Progenitor cell of endocrine pancreas (in vitro differentiated cells): ENCODE measurements around the gene HS3ST5. TPM values are rescaled to one million over a fixed set of nuclear protein-coding genes. Genes with fewer than 3 reads are reported as not detected.

Experiments used
- DNase-seq: peaks from one replicate; pipeline ENCODE4 v3.0.0; 2021; ENCODE audit warnings: low spot score; ENCODE audit not compliant: unreplicated experiment
- H3K27ac Mint-ChIP-seq: 2 replicates; pipeline ENCODE4 v1.8.0; 2021; ENCODE audit warnings: mild to moderate bottlenecking, moderate library complexity, mixed read lengths
- H3K27me3 Mint-ChIP-seq: 2 replicates; pipeline ENCODE4 v1.8.0; 2021; ENCODE audit warnings: mixed read lengths
- H3K36me3 Mint-ChIP-seq: 2 replicates; pipeline ENCODE4 v1.8.0; 2022; ENCODE audit warnings: mixed read lengths; ENCODE audit not compliant: insufficient read depth
- H3K4me1 Mint-ChIP-seq: 2 replicates; pipeline ENCODE4 v1.8.0; 2021; ENCODE audit warnings: low read depth, mixed read lengths
- H3K4me3 Mint-ChIP-seq: 2 replicates; pipeline ENCODE4 v1.8.0; 2021; ENCODE audit warnings: low read depth, mild to moderate bottlenecking, moderate library complexity, mixed read lengths
- H3K9me3 Mint-ChIP-seq: 2 replicates; pipeline ENCODE4 v1.8.0; 2021; ENCODE audit warnings: low read depth, mixed read lengths
- total RNA-seq: library from RNA; stranded (reverse); gene quantifications from 2 replicates; pipeline ENCODE4 v1.2.1, GENCODE V29; 2021
- TF ChIP-seq, protein P1 (sequence below): fragments of 200-600 bp; sonication (generic); IDR thresholded peaks from one replicate; pipeline ENCODE4 v1.5.0; 2021; ENCODE audit warnings: antibody characterized with exemption, mild to moderate bottlenecking; ENCODE audit not compliant: unreplicated experiment

The HS3ST5 gene
- total RNA-seq, 1 donor from 2014 or later: 0.31 TPM

DNA sequence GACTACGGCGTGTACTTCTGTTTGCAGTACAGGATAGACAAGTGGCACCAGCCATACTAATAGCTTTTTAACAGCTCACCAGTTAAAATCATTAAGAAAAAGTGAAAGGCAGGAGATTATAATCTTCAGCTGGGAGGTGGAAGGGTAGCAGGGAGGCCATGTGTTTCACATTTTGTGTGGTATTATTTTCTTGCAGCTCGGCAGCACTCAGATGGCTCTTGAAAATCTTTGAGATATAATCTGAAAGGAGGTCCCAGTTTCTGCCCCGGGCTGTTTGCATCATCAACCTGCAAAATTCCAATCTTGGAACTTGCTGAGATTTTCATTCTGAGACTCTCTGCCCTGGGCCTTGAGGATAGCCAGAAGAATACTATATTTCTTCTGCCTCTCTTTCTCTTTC, 284.4 kb downstream of the HS3ST5 start:
- Mint-ChIP-seq H3K4me1 (no peaks in the 10 kb centered on the region), H3K27me3 (no peaks in the 10 kb centered on the region), H3K4me3 (no peak overlapping the region), H3K9me3 (no peaks in the 10 kb centered on the region), H3K27ac (no peak overlapping the region), H3K36me3 (no peaks in the 10 kb centered on the region)
- TF ChIP-seq, protein P1, sequence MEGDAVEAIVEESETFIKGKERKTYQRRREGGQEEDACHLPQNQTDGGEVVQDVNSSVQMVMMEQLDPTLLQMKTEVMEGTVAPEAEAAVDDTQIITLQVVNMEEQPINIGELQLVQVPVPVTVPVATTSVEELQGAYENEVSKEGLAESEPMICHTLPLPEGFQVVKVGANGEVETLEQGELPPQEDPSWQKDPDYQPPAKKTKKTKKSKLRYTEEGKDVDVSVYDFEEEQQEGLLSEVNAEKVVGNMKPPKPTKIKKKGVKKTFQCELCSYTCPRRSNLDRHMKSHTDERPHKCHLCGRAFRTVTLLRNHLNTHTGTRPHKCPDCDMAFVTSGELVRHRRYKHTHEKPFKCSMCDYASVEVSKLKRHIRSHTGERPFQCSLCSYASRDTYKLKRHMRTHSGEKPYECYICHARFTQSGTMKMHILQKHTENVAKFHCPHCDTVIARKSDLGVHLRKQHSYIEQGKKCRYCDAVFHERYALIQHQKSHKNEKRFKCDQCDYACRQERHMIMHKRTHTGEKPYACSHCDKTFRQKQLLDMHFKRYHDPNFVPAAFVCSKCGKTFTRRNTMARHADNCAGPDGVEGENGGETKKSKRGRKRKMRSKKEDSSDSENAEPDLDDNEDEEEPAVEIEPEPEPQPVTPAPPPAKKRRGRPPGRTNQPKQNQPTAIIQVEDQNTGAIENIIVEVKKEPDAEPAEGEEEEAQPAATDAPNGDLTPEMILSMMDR: no peak
- no peak for DNase-seq

DNA sequence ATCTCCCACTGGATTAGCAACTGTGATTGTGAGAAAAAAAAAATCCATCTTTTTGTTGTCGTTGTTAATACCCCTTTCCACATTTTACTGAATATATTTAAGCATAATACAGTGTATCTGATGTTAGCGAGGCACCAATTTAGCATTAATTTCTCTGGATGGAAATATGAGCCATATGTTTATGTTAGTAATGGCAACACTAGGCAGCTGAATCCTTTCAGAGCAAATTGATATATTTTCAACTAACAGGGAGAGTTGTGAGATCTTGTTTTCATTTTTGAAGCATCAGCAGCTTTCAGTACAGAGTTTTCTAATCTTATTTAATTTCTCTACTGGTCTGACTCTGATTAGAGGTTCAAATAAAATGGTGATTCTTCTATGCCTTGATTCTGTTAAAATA, 287.1 kb downstream of the HS3ST5 start:
- DNase-seq: no peak
- Mint-ChIP-seq H3K4me1 (no peaks in the 10 kb centered on the region), H3K27me3 (no peaks in the 10 kb centered on the region), H3K27ac (no peak overlapping the region), H3K36me3 (no peaks in the 10 kb centered on the region), H3K4me3 (no peak overlapping the region), H3K9me3 (no peaks in the 10 kb centered on the region)
- TF ChIP-seq, protein P1: no peak

DNA sequence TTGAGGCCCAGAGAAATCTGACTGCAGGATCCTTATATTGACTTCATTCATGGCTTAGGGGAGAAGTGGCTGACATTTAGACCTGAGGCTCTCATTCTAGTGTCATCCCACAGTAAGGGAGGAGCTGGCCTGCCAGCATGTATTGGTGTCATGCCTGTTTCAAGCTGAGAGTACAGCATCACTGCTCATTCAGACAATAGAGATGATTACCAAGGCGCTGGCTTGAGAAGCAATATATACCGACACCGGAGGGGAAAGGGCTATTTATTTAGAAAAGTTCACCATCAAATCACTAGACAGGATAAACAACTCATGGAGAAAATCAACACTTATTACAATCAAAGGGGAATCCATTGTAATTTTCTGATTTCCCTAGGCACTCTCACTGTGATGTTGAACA, 287.5 kb downstream of the HS3ST5 start:
- no peak for DNase-seq
- H3K9me3 Mint-ChIP-seq: no peaks in the 10 kb centered on the region
- H3K36me3 Mint-ChIP-seq: no peaks in the 10 kb centered on the region
- H3K4me1 Mint-ChIP-seq: no peaks in the 10 kb centered on the region
- TF ChIP-seq, protein P1: no peak
- no peak overlapping the region for H3K4me3 Mint-ChIP-seq
- H3K27me3 Mint-ChIP-seq: no peaks in the 10 kb centered on the region
- no peak overlapping the region for H3K27ac Mint-ChIP-seq

DNA sequence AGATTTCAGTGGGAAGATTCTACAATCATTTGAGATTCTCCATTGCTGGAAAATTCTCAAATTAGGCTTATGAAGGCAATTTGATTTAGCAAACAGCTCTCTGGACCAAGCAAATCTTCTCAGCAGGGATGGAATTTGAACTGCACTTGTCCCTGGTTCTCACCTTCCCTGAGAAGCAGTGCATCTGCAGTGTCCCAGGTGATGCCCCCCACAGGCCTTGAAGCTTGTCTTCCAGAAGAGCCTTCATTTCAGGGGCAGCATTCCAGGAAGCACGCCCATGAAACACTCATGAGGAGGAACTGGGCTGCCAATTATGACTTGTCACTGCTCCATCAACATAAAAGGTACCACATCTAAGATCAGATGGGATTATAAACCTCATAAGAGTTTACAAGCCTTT, 289.0 kb downstream of the HS3ST5 start:
- no peak overlapping the region for H3K4me3 Mint-ChIP-seq
- no peaks in the 10 kb centered on the region for H3K9me3 Mint-ChIP-seq
- no peaks in the 10 kb centered on the region for H3K27me3 Mint-ChIP-seq
- no peaks in the 10 kb centered on the region for H3K4me1 Mint-ChIP-seq
- H3K36me3 Mint-ChIP-seq: no peaks in the 10 kb centered on the region
- no peak for DNase-seq
- no peak overlapping the region for H3K27ac Mint-ChIP-seq
- TF ChIP-seq, protein P1: no peak

DNA sequence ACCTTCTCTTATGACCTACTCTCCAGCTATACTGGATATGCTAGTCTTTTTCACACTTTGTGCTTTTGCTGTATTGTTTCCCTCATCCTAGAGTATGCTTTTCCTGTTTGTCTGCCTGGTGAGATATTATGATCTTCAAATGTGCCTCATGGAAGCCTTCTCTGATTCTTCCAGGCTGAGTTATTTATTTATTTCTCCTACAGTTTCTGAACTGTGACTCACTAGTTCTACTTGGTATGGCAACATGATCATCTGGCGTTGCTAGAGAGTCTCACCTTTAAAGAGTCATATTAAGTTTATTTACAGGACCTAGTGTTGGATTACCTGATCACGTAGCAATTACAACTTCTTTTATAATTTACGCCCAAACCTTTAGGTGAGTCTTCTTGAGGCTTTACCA, 290.7 kb downstream of the HS3ST5 start:
- H3K27me3 Mint-ChIP-seq: no peaks in the 10 kb centered on the region
- no peaks in the 10 kb centered on the region for H3K36me3 Mint-ChIP-seq
- H3K4me1 Mint-ChIP-seq: no peaks in the 10 kb centered on the region
- H3K4me3 Mint-ChIP-seq: no peak overlapping the region
- no peaks in the 10 kb centered on the region for H3K9me3 Mint-ChIP-seq
- H3K27ac Mint-ChIP-seq: no peak overlapping the region
- no peak for DNase-seq
- TF ChIP-seq, protein P1: no peak
